ENCODE data around the gene NKX2-4.
"Not testable (repeated sequence)": the region's sequence is repeated elsewhere in the genome, so short reads cannot be mapped to it uniquely, and the experiment has no call there.

Gene NKX2-4

GRCh38 chr20:21397341-21398108, at the start of gene NKX2-4:
Gene NKX2-4 (minus strand): TSS chr20:21397526. CDS start chr20:21397399, 127 bp downstream.
- no peaks in the 10 kb centered on the region for H3K9me3 ChIP-seq (ENCODE audit: control insufficient read depth, low read length)
- H3K4me3 ChIP-seq (ENCODE audit: low read length) = no peak within 1 kb of the TSS
- no peaks in the 10 kb centered on the region for H3K36me3 ChIP-seq (ENCODE audit: control insufficient read depth, insufficient read depth, low read length)
- H3K9ac ChIP-seq (ENCODE audit: low read length) = no peak within 1 kb of the TSS
- H3K4me1 ChIP-seq (ENCODE audit: control insufficient read depth, insufficient read depth, low read length) = no peaks in the 10 kb centered on the region
- H3K27me3 ChIP-seq (ENCODE audit: control insufficient read depth, insufficient read depth, low read length) = peaks cover 84% of the 10 kb centered on the region

GRCh38 chr20:21437816-21438215, 40.5 kb upstream of the NKX2-4 start:
- H3K27me3 ChIP-seq (ENCODE audit: control insufficient read depth, insufficient read depth, low read length) = no peaks in the 10 kb centered on the region
- no peaks in the 10 kb centered on the region for H3K9me3 ChIP-seq (ENCODE audit: control insufficient read depth, low read length)
- H3K4me3 ChIP-seq (ENCODE audit: low read length) = no peak overlapping the region
- H3K4me1 ChIP-seq (ENCODE audit: control insufficient read depth, insufficient read depth, low read length) = no peaks in the 10 kb centered on the region
- H3K9ac ChIP-seq (ENCODE audit: low read length) = no peak overlapping the region
- no peaks in the 10 kb centered on the region for H3K36me3 ChIP-seq (ENCODE audit: control insufficient read depth, insufficient read depth, low read length)

- Histone ChIP-seq H3K36me3 (ENCODE audit: control insufficient read depth, insufficient read depth, low read length) (no peaks in the 10 kb centered on the region), H3K4me3 (ENCODE audit: low read length) (no peak overlapping the region), H3K27me3 (ENCODE audit: control insufficient read depth, insufficient read depth, low read length) (no peaks in the 10 kb centered on the region), H3K4me1 (ENCODE audit: control insufficient read depth, insufficient read depth, low read length) (no peaks in the 10 kb centered on the region), H3K9ac (ENCODE audit: low read length) (no peak overlapping the region), H3K9me3 (ENCODE audit: control insufficient read depth, low read length) (no peaks in the 10 kb centered on the region)
Observed at GRCh38 chr20:21437248-21437647, 39.9 kb upstream of the NKX2-4 start.

GRCh38 chr20:21436205-21436604, 38.9 kb upstream of the NKX2-4 start:
- Histone ChIP-seq H3K9ac (ENCODE audit: low read length) (no peak overlapping the region), H3K4me3 (ENCODE audit: low read length) (no peak overlapping the region), H3K4me1 (ENCODE audit: control insufficient read depth, insufficient read depth, low read length) (no peaks in the 10 kb centered on the region), H3K27me3 (ENCODE audit: control insufficient read depth, insufficient read depth, low read length) (no peaks in the 10 kb centered on the region), H3K36me3 (ENCODE audit: control insufficient read depth, insufficient read depth, low read length) (no peaks in the 10 kb centered on the region), H3K9me3 (ENCODE audit: control insufficient read depth, low read length) (no peaks in the 10 kb centered on the region)

- H3K9ac ChIP-seq (ENCODE audit: low read length) = no peak overlapping the region
- H3K36me3 ChIP-seq (ENCODE audit: control insufficient read depth, insufficient read depth, low read length) = no peaks in the 10 kb centered on the region
- H3K4me3 ChIP-seq (ENCODE audit: low read length) = no peak overlapping the region
- H3K4me1 ChIP-seq (ENCODE audit: control insufficient read depth, insufficient read depth, low read length) = no peaks in the 10 kb centered on the region
- no peaks in the 10 kb centered on the region for H3K27me3 ChIP-seq (ENCODE audit: control insufficient read depth, insufficient read depth, low read length)
- no peaks in the 10 kb centered on the region for H3K9me3 ChIP-seq (ENCODE audit: control insufficient read depth, low read length)
Observed at GRCh38 chr20:21435576-21435975, 38.2 kb upstream of the NKX2-4 start.

- no peak overlapping the region for H3K4me3 ChIP-seq (ENCODE audit: low read length)
- no peaks in the 10 kb centered on the region for H3K4me1 ChIP-seq (ENCODE audit: control insufficient read depth, insufficient read depth, low read length)
- no peak overlapping the region for H3K9ac ChIP-seq (ENCODE audit: low read length)
- no peaks in the 10 kb centered on the region for H3K36me3 ChIP-seq (ENCODE audit: control insufficient read depth, insufficient read depth, low read length)
- H3K9me3 ChIP-seq (ENCODE audit: control insufficient read depth, low read length) = no peaks in the 10 kb centered on the region
- no peaks in the 10 kb centered on the region for H3K27me3 ChIP-seq (ENCODE audit: control insufficient read depth, insufficient read depth, low read length)
Observed at GRCh38 chr20:21433329-21433890, 36.1 kb upstream of the NKX2-4 start.

- Histone ChIP-seq H3K4me3 (ENCODE audit: low read length) (no peak overlapping the region), H3K36me3 (ENCODE audit: control insufficient read depth, insufficient read depth, low read length) (no peaks in the 10 kb centered on the region), H3K27me3 (ENCODE audit: control insufficient read depth, insufficient read depth, low read length) (no peaks in the 10 kb centered on the region), H3K9ac (ENCODE audit: low read length) (no peak overlapping the region), H3K9me3 (ENCODE audit: control insufficient read depth, low read length) (no peaks in the 10 kb centered on the region), H3K4me1 (ENCODE audit: control insufficient read depth, insufficient read depth, low read length) (no peaks in the 10 kb centered on the region)
Observed at GRCh38 chr20:21432911-21433310, 35.6 kb upstream of the NKX2-4 start.

- Histone ChIP-seq H3K36me3 (ENCODE audit: control insufficient read depth, insufficient read depth, low read length) (no peaks in the 10 kb centered on the region), H3K9ac (ENCODE audit: low read length) (no peak overlapping the region), H3K27me3 (ENCODE audit: control insufficient read depth, insufficient read depth, low read length) (no peaks in the 10 kb centered on the region), H3K4me1 (ENCODE audit: control insufficient read depth, insufficient read depth, low read length) (no peaks in the 10 kb centered on the region), H3K4me3 (ENCODE audit: low read length) (no peak overlapping the region), H3K9me3 (ENCODE audit: control insufficient read depth, low read length) (no peaks in the 10 kb centered on the region)
Observed at GRCh38 chr20:21430020-21430419, 32.7 kb upstream of the NKX2-4 start.

GRCh38 chr20:21424846-21425245, 27.5 kb upstream of the NKX2-4 start:
- Histone ChIP-seq H3K4me3 (ENCODE audit: low read length) (no peak overlapping the region), H3K36me3 (ENCODE audit: control insufficient read depth, insufficient read depth, low read length) (no peaks in the 10 kb centered on the region), H3K9me3 (ENCODE audit: control insufficient read depth, low read length) (no peaks in the 10 kb centered on the region), H3K4me1 (ENCODE audit: control insufficient read depth, insufficient read depth, low read length) (no peaks in the 10 kb centered on the region), H3K27me3 (ENCODE audit: control insufficient read depth, insufficient read depth, low read length) (no peaks in the 10 kb centered on the region), H3K9ac (ENCODE audit: low read length) (no peak overlapping the region)

GRCh38 chr20:21423712-21424111, 26.4 kb upstream of the NKX2-4 start:
- H3K9ac ChIP-seq (ENCODE audit: low read length); H3K36me3 ChIP-seq (ENCODE audit: control insufficient read depth, insufficient read depth, low read length); H3K27me3 ChIP-seq (ENCODE audit: control insufficient read depth, insufficient read depth, low read length); H3K4me1 ChIP-seq (ENCODE audit: control insufficient read depth, insufficient read depth, low read length); H3K9me3 ChIP-seq (ENCODE audit: control insufficient read depth, low read length); H3K4me3 ChIP-seq (ENCODE audit: low read length): not testable (repeated sequence)

- H3K9me3 ChIP-seq (ENCODE audit: control insufficient read depth, low read length) = no peaks in the 10 kb centered on the region
Observed at GRCh38 chr20:21421601-21422236, 24.4 kb upstream of the NKX2-4 start.

GRCh38 chr20:21419147-21419546, 21.8 kb upstream of the NKX2-4 start:
- H3K27me3 ChIP-seq (ENCODE audit: control insufficient read depth, insufficient read depth, low read length); H3K4me3 ChIP-seq (ENCODE audit: low read length); H3K9me3 ChIP-seq (ENCODE audit: control insufficient read depth, low read length); H3K4me1 ChIP-seq (ENCODE audit: control insufficient read depth, insufficient read depth, low read length); H3K9ac ChIP-seq (ENCODE audit: low read length); H3K36me3 ChIP-seq (ENCODE audit: control insufficient read depth, insufficient read depth, low read length): not testable (repeated sequence)

More at GRCh38 chr20:21421601-21422236, 24.4 kb upstream of the NKX2-4 start:
- no peak overlapping the region for H3K9ac ChIP-seq (ENCODE audit: low read length)
- no peak overlapping the region for H3K4me3 ChIP-seq (ENCODE audit: low read length)
- H3K27me3 ChIP-seq (ENCODE audit: control insufficient read depth, insufficient read depth, low read length) = no peaks in the 10 kb centered on the region
- H3K36me3 ChIP-seq (ENCODE audit: control insufficient read depth, insufficient read depth, low read length) = no peaks in the 10 kb centered on the region
- H3K4me1 ChIP-seq (ENCODE audit: control insufficient read depth, insufficient read depth, low read length) = no peaks in the 10 kb centered on the region
